OCI-LY1 (cell line): Measurements from ENCODE around the gene ZNF3.

ENCODE experiments used
- H2AFZ ChIP-seq: fragments of 200-600 bp; sonication (generic), shearing (Covaris generic); 2 replicates; pipeline ENCODE4 v1.6.0; 2014; ENCODE audit warnings: antibody characterized with exemption, mild to moderate bottlenecking, low read length
- H3F3A ChIP-seq: fragments of 200-600 bp; sonication (generic), shearing (Covaris generic); 2 replicates; pipeline ENCODE4 v1.6.0; 2014; ENCODE audit warnings: mild to moderate bottlenecking, antibody characterized with exemption, low read length, moderate library complexity; ENCODE audit not compliant: insufficient read depth
- H3K27ac ChIP-seq: fragments of 200-600 bp; sonication (generic); 2 replicates; pipeline ENCODE4 v1.5.1; 2014; ENCODE audit warnings: low read length, mixed run types, mild to moderate bottlenecking, low read depth; ENCODE audit not compliant: poor library complexity, severe bottlenecking
- H3K27me3 ChIP-seq: fragments of 200-600 bp; sonication (generic); 2 replicates; pipeline ENCODE4 v1.6.0; 2014; ENCODE audit warnings: antibody characterized with exemption, mild to moderate bottlenecking, low read length, moderate library complexity; ENCODE audit not compliant: insufficient read depth
- H3K36me3 ChIP-seq: fragments of 200-600 bp; sonication (generic); 2 replicates; pipeline ENCODE4 v1.6.1; 2014; ENCODE audit warnings: mild to moderate bottlenecking, antibody characterized with exemption, low read length, moderate library complexity, mixed read lengths; ENCODE audit not compliant: insufficient read depth
- H3K4me1 ChIP-seq: fragments of 200-600 bp; sonication (generic); 2 replicates; pipeline ENCODE4 v1.5.1; 2014; ENCODE audit warnings: mild to moderate bottlenecking, low read length, moderate library complexity; ENCODE audit not compliant: insufficient read depth, severe bottlenecking
- H3K4me2 ChIP-seq: fragments of 200-600 bp; sonication (generic), shearing (Covaris generic); 2 replicates; pipeline ENCODE4 v1.6.1; 2014; ENCODE audit warnings: low read length
- H3K4me3 ChIP-seq: fragments of 200-600 bp; sonication (generic); 2 replicates; pipeline ENCODE4 v1.5.1; 2014; ENCODE audit warnings: low read length, low read depth, mild to moderate bottlenecking, mixed read lengths; ENCODE audit not compliant: poor library complexity, severe bottlenecking
- H3K79me2 ChIP-seq: fragments of 200-600 bp; shearing (Covaris generic); 2 replicates; pipeline ENCODE4 v1.6.1; 2016; ENCODE audit warnings: mixed run types, low read length, mixed read lengths; ENCODE audit not compliant: insufficient read depth
- H3K9ac ChIP-seq: fragments of 200-600 bp; sonication (generic), shearing (Covaris generic); 2 replicates; pipeline ENCODE4 v1.6.1; 2014; ENCODE audit warnings: mild to moderate bottlenecking, low read length, mixed read lengths
- H3K9me2 ChIP-seq: fragments of 200-600 bp; sonication (generic), shearing (Covaris generic); 2 replicates; pipeline ENCODE4 v1.6.1; 2014; ENCODE audit warnings: low read depth, mild to moderate bottlenecking, low read length, mixed read lengths
- H3K9me3 ChIP-seq: fragments of 200-600 bp; shearing (Covaris generic); 2 replicates; pipeline ENCODE4 v1.6.1; 2014; ENCODE audit warnings: low read length, mixed read lengths
- H4K20me1 ChIP-seq: fragments of 200-600 bp; sonication (generic), shearing (Covaris generic); 2 replicates; pipeline ENCODE4 v1.6.0; 2016; ENCODE audit warnings: mild to moderate bottlenecking, low read length; ENCODE audit not compliant: insufficient read depth
- EZH2 ChIP-seq: fragments of 200-600 bp; sonication (generic), shearing (Covaris generic); IDR thresholded peaks from 2 replicates; pipeline ENCODE4 v1.8.0; 2017; ENCODE audit warnings: borderline replicate concordance, mixed run types, mild to moderate bottlenecking, antibody characterized with exemption, low read length, moderate library complexity, mixed read lengths
- TF ChIP-seq, protein P1 (sequence below): fragments of 200-600 bp; sonication (generic), shearing (Covaris generic); IDR thresholded peaks from 2 replicates; pipeline ENCODE4 v1.5.1; 2017; ENCODE audit warnings: mild to moderate bottlenecking, antibody characterized with exemption, low read length, moderate library complexity, mixed read lengths

The ZNF3 gene

DNA sequence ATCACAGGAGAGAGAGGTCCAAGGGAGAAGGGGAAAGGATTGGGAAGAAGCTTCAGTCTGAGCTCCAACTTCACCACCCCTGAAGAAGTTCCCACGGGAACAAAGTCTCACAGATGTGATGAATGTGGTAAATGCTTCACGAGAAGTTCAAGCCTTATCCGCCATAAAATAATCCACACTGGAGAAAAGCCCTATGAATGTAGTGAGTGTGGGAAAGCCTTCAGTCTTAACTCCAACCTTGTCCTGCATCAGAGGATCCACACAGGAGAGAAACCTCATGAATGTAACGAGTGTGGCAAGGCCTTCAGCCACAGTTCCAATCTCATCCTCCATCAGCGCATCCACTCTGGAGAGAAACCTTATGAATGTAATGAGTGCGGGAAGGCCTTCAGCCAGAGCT lies 48.0 kb downstream of the ZNF3 start:
- no peaks in the 10 kb centered on the region for H3F3A ChIP-seq
- H3K27me3 ChIP-seq, result no peaks in the 10 kb centered on the region
- no peak overlapping the region for H3K4me3 ChIP-seq
- H4K20me1 ChIP-seq, result no peaks in the 10 kb centered on the region
- no peak overlapping the region for H2AFZ ChIP-seq
- TF ChIP-seq, protein P1, sequence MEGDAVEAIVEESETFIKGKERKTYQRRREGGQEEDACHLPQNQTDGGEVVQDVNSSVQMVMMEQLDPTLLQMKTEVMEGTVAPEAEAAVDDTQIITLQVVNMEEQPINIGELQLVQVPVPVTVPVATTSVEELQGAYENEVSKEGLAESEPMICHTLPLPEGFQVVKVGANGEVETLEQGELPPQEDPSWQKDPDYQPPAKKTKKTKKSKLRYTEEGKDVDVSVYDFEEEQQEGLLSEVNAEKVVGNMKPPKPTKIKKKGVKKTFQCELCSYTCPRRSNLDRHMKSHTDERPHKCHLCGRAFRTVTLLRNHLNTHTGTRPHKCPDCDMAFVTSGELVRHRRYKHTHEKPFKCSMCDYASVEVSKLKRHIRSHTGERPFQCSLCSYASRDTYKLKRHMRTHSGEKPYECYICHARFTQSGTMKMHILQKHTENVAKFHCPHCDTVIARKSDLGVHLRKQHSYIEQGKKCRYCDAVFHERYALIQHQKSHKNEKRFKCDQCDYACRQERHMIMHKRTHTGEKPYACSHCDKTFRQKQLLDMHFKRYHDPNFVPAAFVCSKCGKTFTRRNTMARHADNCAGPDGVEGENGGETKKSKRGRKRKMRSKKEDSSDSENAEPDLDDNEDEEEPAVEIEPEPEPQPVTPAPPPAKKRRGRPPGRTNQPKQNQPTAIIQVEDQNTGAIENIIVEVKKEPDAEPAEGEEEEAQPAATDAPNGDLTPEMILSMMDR, result no peak
- TF ChIP-seq EZH2, result no peak
- H3K79me2 ChIP-seq, result no peaks in the 10 kb centered on the region
- no peaks in the 10 kb centered on the region for H3K4me1 ChIP-seq
- no peak overlapping the region for H3K9ac ChIP-seq
- H3K27ac ChIP-seq, result no peak overlapping the region
- H3K4me2 ChIP-seq, result no peak overlapping the region
- peaks cover 89% of the 10 kb centered on the region for H3K36me3 ChIP-seq
- H3K9me2 ChIP-seq, result no peaks in the 10 kb centered on the region
- no peaks in the 10 kb centered on the region for H3K9me3 ChIP-seq

DNA sequence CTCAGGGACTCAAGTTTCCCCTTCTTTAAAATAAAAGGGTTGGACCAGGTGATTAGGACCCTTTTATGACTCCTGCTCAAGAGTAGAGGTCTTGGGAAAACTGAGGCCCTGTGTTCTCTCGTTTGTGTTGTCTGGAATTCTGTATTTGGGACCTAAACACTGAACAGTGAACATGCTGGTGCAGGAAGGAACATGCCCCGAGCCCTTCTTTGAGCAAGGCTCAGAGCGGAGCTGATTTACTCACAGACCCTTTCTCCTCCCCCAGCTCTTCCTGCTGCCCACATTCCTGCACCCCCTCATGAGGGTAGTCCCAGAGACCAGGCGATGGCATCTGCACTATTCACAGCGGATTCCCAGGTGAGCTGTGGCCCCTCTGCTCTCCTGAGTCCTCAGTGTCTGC lies 51.9 kb downstream of the ZNF3 start:
- H4K20me1 ChIP-seq, result no peaks in the 10 kb centered on the region
- no peaks in the 10 kb centered on the region for H3K4me1 ChIP-seq
- H3K79me2 ChIP-seq, result no peaks in the 10 kb centered on the region
- peaks cover 89% of the 10 kb centered on the region for H3K36me3 ChIP-seq
- no peak overlapping the region for H3K4me3 ChIP-seq
- TF ChIP-seq EZH2, result no peak
- TF ChIP-seq, protein P1, result no peak
- H3K27ac ChIP-seq, result no peak overlapping the region
- H3F3A ChIP-seq, result 0 out of 2 replicates have a peak, but pooled peaks cover 3% of the 10 kb centered on the region
- H3K4me2 ChIP-seq, result no peak overlapping the region
- H3K27me3 ChIP-seq, result no peaks in the 10 kb centered on the region
- H3K9ac ChIP-seq, result no peak overlapping the region
- H3K9me2 ChIP-seq, result no peaks in the 10 kb centered on the region
- no peak overlapping the region for H2AFZ ChIP-seq
- no peaks in the 10 kb centered on the region for H3K9me3 ChIP-seq

DNA sequence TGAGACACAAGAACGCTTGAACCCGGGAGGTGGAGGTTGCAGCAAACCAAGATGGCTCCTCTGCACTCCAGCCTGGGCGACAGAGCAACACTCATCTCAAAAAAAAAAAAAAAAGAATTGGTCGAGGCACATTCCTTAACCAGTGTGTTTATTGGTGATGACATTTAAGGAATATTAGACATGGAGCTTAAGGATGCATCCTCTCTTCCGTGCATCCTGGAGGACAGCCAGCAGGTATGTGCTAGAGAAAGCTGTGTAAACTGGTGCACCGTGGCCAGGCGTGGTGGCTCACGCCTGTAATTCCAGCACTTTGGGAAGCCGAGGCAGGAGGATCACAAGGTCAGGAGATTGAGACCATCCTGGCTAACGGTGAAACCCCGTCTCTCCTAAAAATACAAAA lies 54.3 kb downstream of the ZNF3 start:
- Histone ChIP-seq H3K27me3 (no peaks in the 10 kb centered on the region), H3K9ac (no peak overlapping the region), H3K4me2 (no peak overlapping the region), H3K9me2 (no peaks in the 10 kb centered on the region), H3K9me3 (no peaks in the 10 kb centered on the region), H3K79me2 (no peaks in the 10 kb centered on the region), H2AFZ (no peak overlapping the region), H3K4me1 (no peaks in the 10 kb centered on the region), H3K36me3 (peaks cover 92% of the 10 kb centered on the region), H3K4me3 (no peak overlapping the region), H3F3A (0 out of 2 replicates have a peak, but pooled peaks cover 3% of the 10 kb centered on the region), H4K20me1 (no peaks in the 10 kb centered on the region), H3K27ac (no peak overlapping the region)
- TF ChIP-seq EZH2, result no peak
- TF ChIP-seq, protein P1, result no peak
